Measurements from ENCODE around the gene AGPS. TPM values are rescaled to one million over a fixed set of nuclear protein-coding genes. Genes with fewer than 3 reads are reported as not detected.
"Not testable (repeated sequence)": the region's sequence is repeated elsewhere in the genome, so short reads cannot be mapped to it uniquely, and the experiment has no call there.

AGPS gene
- total and polyA plus RNA-seq, 4 donors, result 5.3 to 35.8 (median 16.0) TPM

DNA sequence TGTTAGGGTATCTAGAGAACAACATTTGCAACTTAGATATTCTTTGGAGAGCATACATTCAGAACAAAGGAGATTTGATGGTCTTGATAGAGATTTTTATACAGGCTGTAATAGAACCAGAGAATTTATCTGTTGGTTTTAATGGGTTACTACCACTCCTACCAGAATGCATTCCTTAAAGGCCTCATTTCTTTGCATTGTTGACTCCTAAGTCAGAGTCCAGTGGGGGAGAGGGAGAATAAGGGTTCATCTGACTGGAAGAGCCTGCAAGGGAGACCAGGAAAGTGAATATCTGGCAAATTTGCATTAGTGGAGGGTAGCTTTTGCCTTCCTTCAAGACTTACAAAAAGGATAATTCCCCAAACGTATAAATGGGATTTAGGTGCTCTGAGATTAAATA is 29.7 kb downstream of the AGPS start:
- no peak for ATAC-seq (ENCODE audit: low FRiP score)

GRCh38 chr2:177424120-177424519 is 31.5 kb downstream of the AGPS start:
- H3K9me3 ChIP-seq (ENCODE audit: control insufficient read depth, low read length); DNase-seq; ATAC-seq (ENCODE audit: low FRiP score); H3K36me3 ChIP-seq (ENCODE audit: control insufficient read depth in 1 of 2, insufficient read depth in 2 of 2, low read length in 1 of 2); H3K27me3 ChIP-seq (ENCODE audit: control insufficient read depth in 1 of 2, insufficient read depth in 2 of 2, low read length in 1 of 2); H3K4me1 ChIP-seq (ENCODE audit: control insufficient read depth in 1 of 2, insufficient read depth in 2 of 2, low read length in 2 of 2); H3K27ac ChIP-seq (ENCODE audit: low read depth in 1 of 2, low read length in 2 of 2); intact Hi-C loops (cut with DNase I); H3K4me3 ChIP-seq (ENCODE audit: low read length in 2 of 2): not testable (repeated sequence)
- WGBS, 2 donors, result 91 to 100% methylated on average over 1 of the region's 1 CpG

More for the DNA sequence above, 29.7 kb downstream of the AGPS start:
- intact Hi-C loops (cut with DNase I), result no loop called here
- WGBS, 2 donors, result 74 to 82% methylated on average over 1 of the region's 1 CpG
- Histone ChIP-seq H3K4me1 (ENCODE audit: control insufficient read depth in 1 of 2, insufficient read depth in 2 of 2, low read length in 2 of 2) (no peaks in the 10 kb centered on the region), H3K4me3 (ENCODE audit: low read length in 2 of 2) (no peak overlapping the region), H3K27me3 (ENCODE audit: control insufficient read depth in 1 of 2, insufficient read depth in 2 of 2, low read length in 1 of 2) (no peaks in the 10 kb centered on the region), H3K36me3 (ENCODE audit: control insufficient read depth in 1 of 2, insufficient read depth in 2 of 2, low read length in 1 of 2) (no peaks in the 10 kb centered on the region), H3K9me3 (ENCODE audit: control insufficient read depth, low read length) (no peaks in the 10 kb centered on the region), H3K27ac (ENCODE audit: low read depth in 1 of 2, low read length in 2 of 2) (no peak overlapping the region)
- DNase-seq, result no peak

GRCh38 chr2:177424620-177425019 is 32.0 kb downstream of the AGPS start:
- H3K27me3 ChIP-seq (ENCODE audit: control insufficient read depth in 1 of 2, insufficient read depth in 2 of 2, low read length in 1 of 2); H3K4me3 ChIP-seq (ENCODE audit: low read length in 2 of 2); H3K4me1 ChIP-seq (ENCODE audit: control insufficient read depth in 1 of 2, insufficient read depth in 2 of 2, low read length in 2 of 2); DNase-seq; ATAC-seq (ENCODE audit: low FRiP score); H3K36me3 ChIP-seq (ENCODE audit: control insufficient read depth in 1 of 2, insufficient read depth in 2 of 2, low read length in 1 of 2); intact Hi-C loops (cut with DNase I); H3K9me3 ChIP-seq (ENCODE audit: control insufficient read depth, low read length); H3K27ac ChIP-seq (ENCODE audit: low read depth in 1 of 2, low read length in 2 of 2): not testable (repeated sequence)
- WGBS, 2 donors, result 97 to 98% methylated on average over 5 of the region's 5 CpGs

DNA sequence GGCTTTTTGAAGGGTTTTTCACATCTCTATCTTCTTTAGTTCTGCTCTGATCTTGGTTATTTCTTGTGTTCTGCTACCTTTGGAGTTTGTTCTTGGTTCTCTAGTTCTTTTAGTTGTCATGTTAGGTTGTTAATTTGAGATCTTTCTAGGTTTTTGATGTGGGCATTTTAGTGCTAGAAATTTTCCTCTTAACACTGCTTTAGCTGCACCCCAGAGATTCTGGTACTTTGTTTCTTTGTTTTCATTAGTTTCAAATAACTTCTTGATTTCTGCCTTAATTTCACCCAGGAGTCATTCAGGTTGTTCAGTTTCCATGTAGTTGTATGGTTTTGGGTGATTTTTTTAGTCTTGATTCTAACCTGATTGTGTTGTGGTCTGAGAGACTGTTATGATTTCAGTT is 34.7 kb downstream of the AGPS start:
- ATAC-seq (ENCODE audit: low FRiP score) (no peak), DNase-seq (no peak)
- Histone ChIP-seq H3K27ac (ENCODE audit: low read depth in 1 of 2, low read length in 2 of 2) (no peak overlapping the region), H3K4me3 (ENCODE audit: low read length in 2 of 2) (no peak overlapping the region), H3K36me3 (ENCODE audit: control insufficient read depth in 1 of 2, insufficient read depth in 2 of 2, low read length in 1 of 2) (peaks cover 0 to 2% of the 10 kb centered on the region in 2 donors), H3K27me3 (ENCODE audit: control insufficient read depth in 1 of 2, insufficient read depth in 2 of 2, low read length in 1 of 2) (no peaks in the 10 kb centered on the region), H3K9me3 (ENCODE audit: control insufficient read depth, low read length) (peaks cover 5% of the 10 kb centered on the region), H3K4me1 (ENCODE audit: control insufficient read depth in 1 of 2, insufficient read depth in 2 of 2, low read length in 2 of 2) (no peaks in the 10 kb centered on the region)
- intact Hi-C loops (cut with DNase I), result no loop called here

GRCh38 chr2:177427936-177428335 is 35.4 kb downstream of the AGPS start:
- 98 to 99% methylated on average over 2 of the region's 2 CpGs for WGBS, 2 donors
- DNase-seq, result not testable (repeated sequence)

GRCh38 chr2:177429688-177430325 is 37.2 kb downstream of the AGPS start:
- Histone ChIP-seq H3K4me3 (ENCODE audit: low read length in 2 of 2) (no peak overlapping the region), H3K36me3 (ENCODE audit: control insufficient read depth in 1 of 2, insufficient read depth in 2 of 2, low read length in 1 of 2) (peaks cover 0 to 3% of the 10 kb centered on the region in 2 donors), H3K9me3 (ENCODE audit: control insufficient read depth, low read length) (peaks cover 10% of the 10 kb centered on the region), H3K27me3 (ENCODE audit: control insufficient read depth in 1 of 2, insufficient read depth in 2 of 2, low read length in 1 of 2) (no peaks in the 10 kb centered on the region), H3K4me1 (ENCODE audit: control insufficient read depth in 1 of 2, insufficient read depth in 2 of 2, low read length in 2 of 2) (no peaks in the 10 kb centered on the region), H3K27ac (ENCODE audit: low read depth in 1 of 2, low read length in 2 of 2) (no peak overlapping the region)
- no peak for ATAC-seq (ENCODE audit: low FRiP score)
- intact Hi-C loops (cut with DNase I), result no loop called here
- DNase-seq, result no peak
- 95 to 100% methylated on average over 2 of the region's 2 CpGs for WGBS, 2 donors

More at GRCh38 chr2:177427936-177428335, 35.4 kb downstream of the AGPS start:
- H3K4me3 ChIP-seq (ENCODE audit: low read length in 2 of 2); intact Hi-C loops (cut with DNase I); H3K4me1 ChIP-seq (ENCODE audit: control insufficient read depth in 1 of 2, insufficient read depth in 2 of 2, low read length in 2 of 2); H3K27ac ChIP-seq (ENCODE audit: low read depth in 1 of 2, low read length in 2 of 2); H3K27me3 ChIP-seq (ENCODE audit: control insufficient read depth in 1 of 2, insufficient read depth in 2 of 2, low read length in 1 of 2); ATAC-seq (ENCODE audit: low FRiP score); H3K36me3 ChIP-seq (ENCODE audit: control insufficient read depth in 1 of 2, insufficient read depth in 2 of 2, low read length in 1 of 2); H3K9me3 ChIP-seq (ENCODE audit: control insufficient read depth, low read length): not testable (repeated sequence)

- 70 to 71% methylated on average over 4 of the region's 4 CpGs for WGBS, 2 donors
- DNase-seq, result no peak
- Histone ChIP-seq H3K27me3 (ENCODE audit: control insufficient read depth in 1 of 2, insufficient read depth in 2 of 2, low read length in 1 of 2) (no peaks in the 10 kb centered on the region), H3K36me3 (ENCODE audit: control insufficient read depth in 1 of 2, insufficient read depth in 2 of 2, low read length in 1 of 2) (peaks cover 0 to 3% of the 10 kb centered on the region in 2 donors), H3K9me3 (ENCODE audit: control insufficient read depth, low read length) (peaks cover 10% of the 10 kb centered on the region), H3K4me1 (ENCODE audit: control insufficient read depth in 1 of 2, insufficient read depth in 2 of 2, low read length in 2 of 2) (no peaks in the 10 kb centered on the region), H3K4me3 (ENCODE audit: low read length in 2 of 2) (no peak overlapping the region), H3K27ac (ENCODE audit: low read depth in 1 of 2, low read length in 2 of 2) (no peak overlapping the region)
- no peak for ATAC-seq (ENCODE audit: low FRiP score)
- intact Hi-C loops (cut with DNase I), result no loop called here
These were observed 37.8 kb downstream of the AGPS start for GRCh38 chr2:177430411-177430810.

- H3K27me3 ChIP-seq (ENCODE audit: control insufficient read depth in 1 of 2, insufficient read depth in 2 of 2, low read length in 1 of 2); H3K4me3 ChIP-seq (ENCODE audit: low read length in 2 of 2); H3K27ac ChIP-seq (ENCODE audit: low read depth in 1 of 2, low read length in 2 of 2); intact Hi-C loops (cut with DNase I); H3K4me1 ChIP-seq (ENCODE audit: control insufficient read depth in 1 of 2, insufficient read depth in 2 of 2, low read length in 2 of 2); DNase-seq; ATAC-seq (ENCODE audit: low FRiP score); H3K36me3 ChIP-seq (ENCODE audit: control insufficient read depth in 1 of 2, insufficient read depth in 2 of 2, low read length in 1 of 2); H3K9me3 ChIP-seq (ENCODE audit: control insufficient read depth, low read length): not testable (repeated sequence)
- 80 to 87% methylated on average over 12 of the region's 12 CpGs for WGBS, 2 donors
These were observed 38.6 kb downstream of the AGPS start for GRCh38 chr2:177431111-177431725.

DNA sequence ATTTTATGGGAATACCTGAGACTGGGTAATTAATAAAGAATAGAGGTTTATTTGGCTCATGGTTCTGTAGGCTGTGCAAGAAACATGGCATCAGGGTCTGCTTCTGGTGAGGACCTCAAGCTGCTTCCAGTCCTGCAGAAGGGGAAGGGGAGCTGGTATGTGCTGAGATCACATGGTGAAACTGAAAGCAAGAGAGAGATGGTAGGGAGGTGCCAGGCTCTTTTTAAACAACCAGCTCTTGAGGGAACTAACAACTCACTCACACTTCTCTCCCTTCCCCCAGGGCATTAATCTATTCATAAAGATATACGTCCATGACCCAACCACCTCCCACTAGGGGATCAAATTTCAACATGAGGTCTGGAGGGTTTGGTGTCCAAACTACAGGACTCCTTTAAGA is 40.1 kb downstream of the AGPS start:
- ATAC-seq (ENCODE audit: low FRiP score) (no peak), DNase-seq (no peak)
- Histone ChIP-seq H3K27ac (ENCODE audit: low read depth in 1 of 2, low read length in 2 of 2) (no peak overlapping the region), H3K36me3 (ENCODE audit: control insufficient read depth in 1 of 2, insufficient read depth in 2 of 2, low read length in 1 of 2) (peaks cover 0 to 3% of the 10 kb centered on the region in 2 donors), H3K4me3 (ENCODE audit: low read length in 2 of 2) (no peak overlapping the region), H3K9me3 (ENCODE audit: control insufficient read depth, low read length) (peaks cover 10% of the 10 kb centered on the region), H3K4me1 (ENCODE audit: control insufficient read depth in 1 of 2, insufficient read depth in 2 of 2, low read length in 2 of 2) (no peaks in the 10 kb centered on the region), H3K27me3 (ENCODE audit: control insufficient read depth in 1 of 2, insufficient read depth in 2 of 2, low read length in 1 of 2) (no peaks in the 10 kb centered on the region)
- intact Hi-C loops (cut with DNase I), result no loop called here
- 88% methylated on average over 1 of the region's 1 CpG for WGBS, 2 donors

All from aorta (tissue), 5 donors.